ENCODE data around the gene R3HDML.

- TF ChIP-seq, protein P1, sequence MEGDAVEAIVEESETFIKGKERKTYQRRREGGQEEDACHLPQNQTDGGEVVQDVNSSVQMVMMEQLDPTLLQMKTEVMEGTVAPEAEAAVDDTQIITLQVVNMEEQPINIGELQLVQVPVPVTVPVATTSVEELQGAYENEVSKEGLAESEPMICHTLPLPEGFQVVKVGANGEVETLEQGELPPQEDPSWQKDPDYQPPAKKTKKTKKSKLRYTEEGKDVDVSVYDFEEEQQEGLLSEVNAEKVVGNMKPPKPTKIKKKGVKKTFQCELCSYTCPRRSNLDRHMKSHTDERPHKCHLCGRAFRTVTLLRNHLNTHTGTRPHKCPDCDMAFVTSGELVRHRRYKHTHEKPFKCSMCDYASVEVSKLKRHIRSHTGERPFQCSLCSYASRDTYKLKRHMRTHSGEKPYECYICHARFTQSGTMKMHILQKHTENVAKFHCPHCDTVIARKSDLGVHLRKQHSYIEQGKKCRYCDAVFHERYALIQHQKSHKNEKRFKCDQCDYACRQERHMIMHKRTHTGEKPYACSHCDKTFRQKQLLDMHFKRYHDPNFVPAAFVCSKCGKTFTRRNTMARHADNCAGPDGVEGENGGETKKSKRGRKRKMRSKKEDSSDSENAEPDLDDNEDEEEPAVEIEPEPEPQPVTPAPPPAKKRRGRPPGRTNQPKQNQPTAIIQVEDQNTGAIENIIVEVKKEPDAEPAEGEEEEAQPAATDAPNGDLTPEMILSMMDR (conservative IDR thresholded peaks at IDR 0.05 in 1 of 2, IDR thresholded peaks at IDR 0.05 in 1 of 2; ENCODE audit: extremely low read depth in 1 of 2, insufficient read depth in 1 of 2, low read depth in 1 of 2, low read length in 2 of 2), result no peak
- TF ChIP-seq EZH2 (IDR thresholded peaks at IDR 0.05; ENCODE audit: borderline replicate concordance, low read length), result no peak
These were observed 7.9 kb downstream of the R3HDML start for GRCh38 chr20:44344723-44345122.
